Activated T-cell treated with anti-CD3 and anti-CD28 coated beads, Interleukin-2, amount 50 U/mL, for 24 hours (primary cell): ENCODE results near the gene CRAT.

ENCODE experiments used
- DNase-seq: peaks from one replicate; pipeline ENCODE4 v3.0.0-alpha.2; 2020
- H3K27ac Mint-ChIP-seq: 2 replicates; pipeline ENCODE4 v1.8.0; 2020; ENCODE audit warnings: mild to moderate bottlenecking, mixed read lengths
- H3K27me3 Mint-ChIP-seq: 2 replicates; pipeline ENCODE4 v1.8.0; 2020; ENCODE audit warnings: mixed read lengths
- H3K36me3 Mint-ChIP-seq: 2 replicates; pipeline ENCODE4 v1.8.0; 2020; ENCODE audit warnings: low read depth, mixed read lengths
- H3K4me1 Mint-ChIP-seq: 2 replicates; pipeline ENCODE4 v1.8.0; 2020; ENCODE audit warnings: low read depth, mixed read lengths
- H3K4me3 Mint-ChIP-seq: 2 replicates; pipeline ENCODE4 v1.8.0; 2020; ENCODE audit warnings: mild to moderate bottlenecking, moderate library complexity, mixed read lengths
- H3K9me3 Mint-ChIP-seq: 2 replicates; pipeline ENCODE4 v1.8.0; 2020; ENCODE audit warnings: mixed read lengths

CRAT gene

DNA sequence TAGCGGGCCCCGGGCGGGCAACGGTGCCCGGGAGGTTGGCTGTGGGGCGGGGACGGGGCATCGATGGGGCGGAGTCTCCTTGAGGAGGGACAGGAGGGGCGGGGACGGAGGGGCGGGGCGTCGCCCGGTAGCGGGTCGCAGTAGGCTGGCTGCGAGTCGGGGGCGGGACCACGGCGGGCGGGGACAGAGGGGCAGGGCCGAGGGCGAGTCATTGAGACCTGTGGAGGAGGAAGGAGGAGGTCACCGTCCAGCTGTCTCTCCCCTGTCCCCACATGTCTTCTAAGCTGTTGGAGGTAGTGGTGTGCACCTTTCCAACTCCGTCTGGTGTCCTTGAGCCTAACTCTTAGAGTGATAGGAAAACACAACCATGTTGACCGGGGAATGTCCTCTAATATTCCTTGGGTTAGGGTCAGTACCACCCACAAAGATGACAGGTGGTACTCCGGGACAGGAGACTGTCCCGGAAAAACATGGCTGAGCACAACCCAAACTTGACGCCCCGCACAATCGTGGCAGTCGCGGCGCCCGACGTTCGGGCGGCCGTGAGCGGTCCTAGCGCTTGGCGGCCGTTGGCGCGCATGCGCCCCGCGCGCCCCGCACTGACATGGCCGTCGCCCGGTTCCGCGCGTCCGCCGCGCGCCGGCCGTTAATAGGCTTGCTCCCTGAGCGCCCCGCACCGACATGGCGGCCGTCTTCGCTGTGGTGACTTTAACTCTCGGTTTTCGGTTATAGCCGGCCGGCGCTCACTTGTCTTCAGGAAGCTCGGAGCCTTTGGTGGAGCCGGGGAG is at the start of gene CRAT, which contains the start of gene PTPA:
CRAT (minus strand) TSS at position 54 of the 788 bp plus-strand sequence. CDS start 284 bp downstream, outside the sequence.
PTPA (plus strand) TSS at position 676 of the 788 bp plus-strand sequence. CDS start 186 bp downstream, outside the sequence.
- DNase-seq: peak; percentile 97
- no peaks in the 10 kb centered on the region for H3K27me3 Mint-ChIP-seq
- peak within 1 kb of the TSS; percentile 97 for H3K4me3 Mint-ChIP-seq
- H3K4me1 Mint-ChIP-seq: peaks cover 42% of the 10 kb centered on the region
- H3K9me3 Mint-ChIP-seq: no peaks in the 10 kb centered on the region
- H3K27ac Mint-ChIP-seq: peak within 1 kb of the TSS; percentile 98
- H3K36me3 Mint-ChIP-seq: peaks cover 15% of the 10 kb centered on the region

DNA sequence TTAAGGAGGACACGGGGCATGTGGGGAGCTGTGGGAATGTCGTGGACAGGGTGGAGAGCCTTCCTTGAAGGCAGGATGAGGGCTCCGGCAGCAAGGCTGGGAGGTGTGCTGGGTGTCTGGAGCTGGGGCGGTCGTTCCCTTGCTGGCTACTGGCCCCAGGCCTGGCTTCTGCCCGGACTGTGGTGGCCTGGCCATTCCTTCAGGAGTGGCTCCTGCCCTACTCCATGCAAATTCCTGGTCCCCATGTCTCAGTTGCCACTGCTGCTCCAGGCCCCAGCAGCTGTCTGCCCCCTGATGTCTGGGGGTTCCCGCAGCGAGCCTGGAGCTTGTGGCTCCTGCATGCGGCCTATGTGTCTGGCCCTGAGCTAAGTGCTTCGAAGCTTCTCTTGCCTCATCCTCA is 45.6 kb upstream of the CRAT start:
- Mint-ChIP-seq H3K9me3 (no peaks in the 10 kb centered on the region), H3K4me3 (no peak overlapping the region), H3K36me3 (peaks cover 7% of the 10 kb centered on the region), H3K4me1 (no peaks in the 10 kb centered on the region), H3K27me3 (no peaks in the 10 kb centered on the region), H3K27ac (no peak overlapping the region)
- no peak for DNase-seq

- Mint-ChIP-seq H3K4me3 (no peak overlapping the region), H3K27me3 (no peaks in the 10 kb centered on the region), H3K27ac (no peak overlapping the region), H3K4me1 (no peaks in the 10 kb centered on the region), H3K9me3 (no peaks in the 10 kb centered on the region), H3K36me3 (peaks cover 12% of the 10 kb centered on the region)
- no peak for DNase-seq
Measured at GRCh38 chr9:129154866-129155477, 44.4 kb upstream of the CRAT start.

DNA sequence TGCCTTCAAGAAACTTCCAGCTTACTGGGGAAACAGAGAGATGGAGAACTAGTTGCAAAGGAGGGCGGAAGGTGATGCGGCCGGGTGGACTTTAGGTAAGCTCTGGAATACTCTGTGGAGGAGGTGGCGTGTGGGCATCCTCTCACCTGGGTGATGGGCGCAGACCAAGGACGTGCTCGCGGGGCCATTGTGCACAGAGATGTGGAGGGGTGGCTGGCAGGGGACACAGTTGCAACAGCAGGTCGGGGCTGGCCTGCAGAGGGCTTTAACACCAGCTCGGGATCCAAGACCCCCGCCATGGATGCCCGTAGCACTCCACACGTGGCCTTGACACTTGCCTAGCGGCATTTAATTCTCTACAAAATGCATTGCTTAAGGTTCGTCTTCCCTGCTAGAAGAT is 40.9 kb upstream of the CRAT start:
- no peaks in the 10 kb centered on the region for H3K27me3 Mint-ChIP-seq
- no peak overlapping the region for H3K27ac Mint-ChIP-seq
- no peaks in the 10 kb centered on the region for H3K4me1 Mint-ChIP-seq
- H3K36me3 Mint-ChIP-seq: peaks cover 33% of the 10 kb centered on the region
- DNase-seq: no peak
- H3K4me3 Mint-ChIP-seq: no peak overlapping the region
- H3K9me3 Mint-ChIP-seq: no peaks in the 10 kb centered on the region

DNA sequence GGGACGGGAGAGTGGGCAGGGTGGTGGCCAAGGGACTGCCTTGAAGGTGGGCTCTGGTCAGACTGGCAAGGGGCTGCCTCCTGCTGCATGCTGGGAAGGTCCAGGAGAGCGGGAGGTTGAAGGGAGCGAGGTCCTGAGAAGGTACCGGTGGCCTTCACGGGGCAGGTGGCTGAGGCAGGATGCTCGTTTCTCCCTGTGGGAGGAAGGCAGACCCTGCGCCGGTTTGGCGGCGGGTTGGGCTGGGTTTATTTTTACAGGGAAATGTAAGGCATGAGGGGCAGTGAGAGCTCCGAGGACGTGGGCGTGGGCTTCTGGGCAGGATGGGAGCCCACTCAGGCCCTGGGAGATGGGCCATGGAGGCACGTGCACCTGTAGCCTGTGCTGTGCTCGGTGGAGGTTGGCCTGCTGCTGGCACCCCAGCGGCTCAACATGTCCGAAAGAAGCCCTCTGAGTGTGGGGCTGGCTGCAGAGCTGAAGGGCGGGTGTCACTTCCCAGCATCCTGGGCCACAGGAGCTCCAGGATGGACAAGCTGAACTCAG is 40.1 kb upstream of the CRAT start:
- no peak overlapping the region for H3K27ac Mint-ChIP-seq
- no peaks in the 10 kb centered on the region for H3K9me3 Mint-ChIP-seq
- H3K4me3 Mint-ChIP-seq: no peak overlapping the region
- no peaks in the 10 kb centered on the region for H3K4me1 Mint-ChIP-seq
- no peaks in the 10 kb centered on the region for H3K27me3 Mint-ChIP-seq
- no peak for DNase-seq
- peaks cover 38% of the 10 kb centered on the region for H3K36me3 Mint-ChIP-seq

DNA sequence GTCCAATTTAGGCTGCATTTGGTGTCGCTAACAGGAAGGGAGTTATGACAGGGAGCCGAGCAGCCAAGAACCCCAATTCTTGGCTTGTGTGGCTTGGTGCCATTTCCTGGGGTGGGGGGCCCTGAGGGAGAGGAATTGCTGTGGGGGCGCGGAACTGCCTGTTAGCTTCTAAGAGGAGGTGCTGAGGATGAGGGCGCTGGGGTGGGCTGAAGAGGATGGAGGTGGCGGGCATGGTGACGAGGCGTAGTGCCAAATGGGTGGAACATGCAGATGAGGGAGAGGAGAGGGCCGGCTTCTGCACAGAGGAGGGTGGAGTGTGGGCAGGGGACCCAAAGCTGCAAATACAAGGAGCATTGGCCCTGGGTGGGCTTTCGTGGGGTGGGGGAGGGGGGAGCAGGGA is 39.5 kb upstream of the CRAT start:
- Mint-ChIP-seq H3K4me3 (no peak overlapping the region), H3K4me1 (no peaks in the 10 kb centered on the region), H3K27ac (peak overlapping the region; percentile 48), H3K27me3 (no peaks in the 10 kb centered on the region), H3K36me3 (peaks cover 38% of the 10 kb centered on the region), H3K9me3 (no peaks in the 10 kb centered on the region)
- DNase-seq: no peak

GRCh38 chr9:129149442-129149841 is 38.8 kb upstream of the CRAT start:
- DNase-seq: no peak
- no peaks in the 10 kb centered on the region for H3K27me3 Mint-ChIP-seq
- no peak overlapping the region for H3K27ac Mint-ChIP-seq
- peaks cover 40% of the 10 kb centered on the region for H3K36me3 Mint-ChIP-seq
- H3K4me1 Mint-ChIP-seq: no peaks in the 10 kb centered on the region
- no peak overlapping the region for H3K4me3 Mint-ChIP-seq
- H3K9me3 Mint-ChIP-seq: no peaks in the 10 kb centered on the region

GRCh38 chr9:129148463-129149204 is 38.0 kb upstream of the CRAT start:
- no peaks in the 10 kb centered on the region for H3K9me3 Mint-ChIP-seq
- H3K36me3 Mint-ChIP-seq: peaks cover 46% of the 10 kb centered on the region
- H3K27me3 Mint-ChIP-seq: no peaks in the 10 kb centered on the region
- no peak overlapping the region for H3K27ac Mint-ChIP-seq
- no peak for DNase-seq
- H3K4me3 Mint-ChIP-seq: no peak overlapping the region
- peaks cover 3% of the 10 kb centered on the region for H3K4me1 Mint-ChIP-seq

GRCh38 chr9:129146441-129146941 is 35.9 kb upstream of the CRAT start:
- DNase-seq: no peak
- Mint-ChIP-seq H3K4me3 (no peak overlapping the region), H3K27ac (no peak overlapping the region), H3K27me3 (no peaks in the 10 kb centered on the region), H3K36me3 (peaks cover 57% of the 10 kb centered on the region), H3K4me1 (peaks cover 22% of the 10 kb centered on the region), H3K9me3 (no peaks in the 10 kb centered on the region)

DNA sequence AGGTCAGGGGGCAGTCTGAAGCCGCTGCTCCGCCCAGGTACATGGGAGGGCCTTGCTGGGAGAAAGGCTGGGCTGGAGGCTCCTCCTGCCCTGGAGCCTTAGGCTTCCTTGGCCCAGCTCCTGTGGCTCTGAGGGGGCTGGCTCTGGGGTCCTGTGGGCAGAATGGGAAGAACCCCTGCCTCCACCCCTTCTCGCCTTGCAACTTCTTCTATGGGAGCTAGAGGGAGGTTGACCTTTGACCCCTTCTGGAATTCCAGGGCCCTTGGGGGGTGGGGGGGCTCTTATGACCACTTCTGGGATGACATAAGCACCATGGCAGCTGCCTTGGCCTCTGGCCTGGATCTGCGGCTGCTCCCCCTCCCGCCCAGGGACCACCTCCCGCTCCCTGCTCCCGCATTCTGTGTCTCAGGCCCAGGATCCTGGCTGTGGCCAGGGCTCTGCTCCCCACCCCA is 35.3 kb upstream of the CRAT start:
- H3K27ac Mint-ChIP-seq: no peak overlapping the region

GRCh38 chr9:129145316-129145715 is 34.7 kb upstream of the CRAT start:
- Mint-ChIP-seq H3K36me3 (peaks cover 52% of the 10 kb centered on the region), H3K27me3 (no peaks in the 10 kb centered on the region), H3K4me3 (no peak overlapping the region), H3K27ac (peak overlapping the region; percentile 44), H3K4me1 (peaks cover 33% of the 10 kb centered on the region), H3K9me3 (no peaks in the 10 kb centered on the region)
- no peak for DNase-seq

More for the DNA sequence above, 35.3 kb upstream of the CRAT start:
- peaks cover 29% of the 10 kb centered on the region for H3K4me1 Mint-ChIP-seq
- peaks cover 55% of the 10 kb centered on the region for H3K36me3 Mint-ChIP-seq
- DNase-seq: no peak
- H3K4me3 Mint-ChIP-seq: no peak overlapping the region
- no peaks in the 10 kb centered on the region for H3K9me3 Mint-ChIP-seq
- no peaks in the 10 kb centered on the region for H3K27me3 Mint-ChIP-seq

DNA sequence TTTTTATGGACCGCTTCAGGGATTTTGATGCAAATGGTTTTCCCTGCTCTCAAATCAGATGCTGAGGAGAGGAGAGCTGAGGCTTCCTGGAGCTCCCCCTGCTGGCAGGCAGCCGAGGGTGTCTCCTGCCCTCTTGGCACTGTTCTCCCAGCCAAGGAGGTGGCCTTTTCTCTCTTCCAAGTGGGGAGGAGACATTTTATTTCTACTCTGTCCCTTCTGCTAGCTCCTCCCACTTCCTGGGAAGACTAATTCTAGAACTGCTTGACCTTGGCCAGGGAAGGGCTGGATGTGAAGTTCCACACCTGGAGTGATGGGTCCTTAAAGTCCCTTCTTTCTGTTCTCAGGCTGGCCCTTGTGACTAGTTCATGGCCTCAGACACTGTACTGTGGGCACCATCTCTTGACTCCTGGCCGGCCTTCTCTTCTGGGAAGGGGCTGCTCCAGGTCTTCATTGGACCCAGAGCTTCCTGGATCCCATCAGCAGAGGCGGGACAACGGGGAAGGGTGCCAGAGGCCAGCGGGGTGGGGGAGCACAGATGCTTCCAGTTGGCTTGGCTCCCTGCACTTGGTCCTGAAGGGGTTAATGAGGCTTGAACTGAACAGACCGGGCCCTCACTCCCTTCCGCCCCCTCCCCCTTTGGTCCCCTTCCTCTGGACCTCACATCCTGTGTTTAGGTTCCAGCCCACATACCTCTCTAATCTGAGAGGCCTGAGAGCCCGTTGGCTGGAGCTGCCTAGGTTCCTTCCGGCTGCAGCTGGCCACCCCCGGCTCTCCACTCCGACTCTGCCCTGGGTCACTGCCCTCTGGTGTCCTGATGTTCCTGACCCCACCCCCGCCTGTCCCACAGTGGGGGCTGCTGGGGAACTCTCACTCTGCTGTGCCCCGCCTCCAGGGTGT is 32.7 kb upstream of the CRAT start:
- H3K4me3 Mint-ChIP-seq: no peak overlapping the region
- peak overlapping the region; percentile 57 for H3K27ac Mint-ChIP-seq
- peaks cover 47% of the 10 kb centered on the region for H3K4me1 Mint-ChIP-seq
- DNase-seq: peak; percentile 83
- peaks cover 53% of the 10 kb centered on the region for H3K36me3 Mint-ChIP-seq
- H3K27me3 Mint-ChIP-seq: no peaks in the 10 kb centered on the region
- H3K9me3 Mint-ChIP-seq: no peaks in the 10 kb centered on the region

DNA sequence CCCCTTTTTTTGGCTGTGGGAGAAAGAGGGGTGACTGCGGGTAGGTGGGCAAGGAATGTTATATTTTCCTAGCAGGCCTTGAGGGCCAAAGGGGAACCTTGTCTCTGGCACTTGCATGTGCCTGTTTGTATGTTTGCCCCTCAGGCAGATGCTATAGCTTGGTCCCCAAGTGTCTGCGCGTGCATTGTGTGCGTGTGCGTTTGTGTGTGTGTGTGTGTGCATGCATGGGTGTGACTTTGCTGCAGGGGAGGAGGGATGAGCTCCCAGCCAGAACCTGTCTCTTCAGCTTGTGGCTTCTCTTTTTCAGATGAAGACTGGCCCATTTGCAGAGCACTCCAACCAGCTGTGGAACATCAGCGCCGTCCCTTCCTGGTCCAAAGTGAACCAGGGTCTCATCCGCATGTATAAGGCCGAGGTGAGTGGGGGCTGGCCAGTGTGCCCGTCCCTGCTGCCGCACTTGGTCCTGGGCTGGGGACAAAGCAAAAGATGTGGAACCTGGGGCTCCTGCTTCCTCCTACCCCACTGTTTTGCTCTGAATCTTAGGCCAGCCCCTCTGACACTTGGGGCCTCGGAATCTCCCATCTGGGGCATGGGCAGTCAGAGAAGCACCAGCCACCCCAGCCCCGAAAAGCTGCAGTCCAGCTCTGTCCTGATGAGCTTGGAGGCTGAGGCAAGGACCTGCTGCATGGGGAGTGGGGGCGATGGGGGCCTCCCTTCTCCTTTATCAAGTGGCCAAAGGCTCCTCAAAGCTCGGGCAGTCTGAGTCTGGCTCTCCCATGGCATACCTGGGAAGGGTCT is 31.7 kb upstream of the CRAT start:
- no peak for DNase-seq
- Mint-ChIP-seq H3K36me3 (peaks cover 58% of the 10 kb centered on the region), H3K4me1 (peaks cover 47% of the 10 kb centered on the region), H3K27ac (peak overlapping the region; percentile 76), H3K9me3 (no peaks in the 10 kb centered on the region), H3K4me3 (no peak overlapping the region), H3K27me3 (no peaks in the 10 kb centered on the region)
